Measurements from ENCODE around the gene GRIFIN.

The GRIFIN gene

DNA sequence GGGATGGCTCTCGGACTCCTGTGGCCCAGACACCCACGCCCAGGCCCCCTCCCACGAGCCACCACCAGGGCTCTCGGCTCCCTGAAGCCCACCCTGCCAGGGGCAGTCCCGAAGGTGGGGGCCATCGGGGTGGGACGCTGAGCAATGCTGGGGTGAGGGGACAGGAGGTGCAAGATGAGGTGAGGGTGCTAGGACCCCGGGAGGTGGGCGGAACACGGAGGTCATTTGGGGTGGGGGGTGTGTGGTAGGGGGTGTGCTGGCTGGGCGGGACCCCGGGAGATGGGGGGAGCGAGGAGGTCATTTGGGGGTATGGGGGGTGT lies 26.4 kb upstream of the GRIFIN start:
- POLR2A ChIA-PET = no interaction called here

DNA sequence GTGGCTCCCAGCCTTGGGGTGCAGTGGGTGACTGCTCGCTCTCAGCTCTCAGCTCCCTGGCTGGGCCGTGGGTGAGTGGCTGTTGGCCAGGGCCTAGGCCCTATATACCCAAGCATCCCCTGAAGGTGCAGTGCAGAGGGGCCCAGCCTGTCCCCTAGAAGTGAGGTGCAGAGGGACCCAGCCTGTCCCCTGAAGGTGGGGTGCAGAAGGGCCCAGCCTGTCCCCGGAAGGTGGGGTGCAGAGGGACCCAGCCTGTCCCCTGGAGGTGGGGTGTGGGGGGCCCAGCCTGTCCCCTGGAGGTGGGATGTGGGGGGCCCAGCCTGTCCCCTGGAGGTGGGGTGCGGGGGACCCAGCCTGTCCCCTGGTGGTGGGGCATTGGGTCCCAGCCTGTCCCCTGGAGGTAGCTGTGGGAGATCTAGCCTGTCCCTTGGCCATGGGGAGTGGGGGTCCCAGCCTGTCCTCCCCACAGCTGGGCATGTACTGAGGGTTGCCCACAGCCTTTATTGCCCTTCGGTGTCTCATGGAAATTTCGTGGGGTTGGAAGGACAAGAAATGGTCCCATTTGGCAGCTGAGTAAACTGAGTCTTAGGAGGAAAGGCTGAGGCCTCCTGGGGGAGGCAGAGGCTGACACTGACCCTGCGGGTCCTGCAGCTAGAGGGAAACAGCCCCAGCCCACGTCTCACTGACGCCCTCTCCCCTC lies 25.9 kb upstream of the GRIFIN start:
- H3K9me3 ChIP-seq (ENCODE audit: control insufficient read depth, insufficient read depth, low read depth, low read length) = no peaks in the 10 kb centered on the region
- H3K4me1 ChIP-seq (ENCODE audit: control insufficient read depth, insufficient read depth, low read length) = no peaks in the 10 kb centered on the region
- H3K27ac ChIP-seq (ENCODE audit: extremely low read depth, low read depth, low read length) = no peak overlapping the region
- CTCF ChIA-PET = interaction anchor here (0.5 to 1.4 kb wide), 4 partner anchors 20 to 183 kb away, joined by 3 to 4 read pairs (median 4); no protein-coding TSS in a partner anchor
- no peaks in the 10 kb centered on the region for H3K36me3 ChIP-seq (ENCODE audit: control insufficient read depth in 2 of 2, insufficient read depth in 1 of 2, low read length in 2 of 2)
- peak; percentile 48 for TF ChIP-seq GLIS1 (tag by site-specific recombination; IDR thresholded peaks at IDR 0.05)
- no peak for TF ChIP-seq ZNF529 (tag by site-specific recombination; IDR thresholded peaks at IDR 0.05; ENCODE audit: insufficient replicate concordance)
- no peak for TF ChIP-seq ZBTB6 (tag by site-specific recombination; IDR thresholded peaks at IDR 0.05)
- POLR2A ChIA-PET = no interaction called here
- no peak overlapping the region for H3K4me3 ChIP-seq (ENCODE audit: low read depth, low read length)

More for the DNA sequence above, 26.4 kb upstream of the GRIFIN start:
- CTCF ChIA-PET = interaction anchor here (0.6 to 0.7 kb wide), 2 partner anchors 19 to 109 kb away, joined by 3 to 4 read pairs; no protein-coding TSS in a partner anchor
- Histone ChIP-seq H3K4me3 (ENCODE audit: low read depth, low read length) (no peak overlapping the region), H3K27ac (ENCODE audit: extremely low read depth, low read depth, low read length) (no peak overlapping the region), H3K36me3 (ENCODE audit: control insufficient read depth in 2 of 2, insufficient read depth in 1 of 2, low read length in 2 of 2) (no peaks in the 10 kb centered on the region), H3K4me1 (ENCODE audit: control insufficient read depth, insufficient read depth, low read length) (no peaks in the 10 kb centered on the region), H3K9me3 (ENCODE audit: control insufficient read depth, insufficient read depth, low read depth, low read length) (no peaks in the 10 kb centered on the region)
- TF ChIP-seq ZNF121 (tag by site-specific recombination; IDR thresholded peaks at IDR 0.05) (no peak), ZFHX2 (tag by site-specific recombination; conservative IDR thresholded peaks at IDR 0.05) (0 out of 2 replicates have a peak, but pooled peaks have one; percentile 10)

GRCh38 chr7:2500701-2501100 lies 24.5 kb upstream of the GRIFIN start:
- TF ChIP-seq ZNF211 (tag by site-specific recombination; IDR thresholded peaks at IDR 0.05; ENCODE audit: low read depth) = no peak
- TF ChIP-seq ZNF2 (tag by site-specific recombination; IDR thresholded peaks at IDR 0.05) = no peak
- TF ChIP-seq ZNF354C (tag by site-specific recombination; IDR thresholded peaks at IDR 0.05; ENCODE audit: borderline replicate concordance, low read depth) = no peak
- no peak for TF ChIP-seq OVOL3 (tag by site-specific recombination; IDR thresholded peaks at IDR 0.05)
- TF ChIP-seq ZNF610 (tag by site-specific recombination; IDR thresholded peaks at IDR 0.05; ENCODE audit: borderline replicate concordance) = no peak
- TF ChIP-seq ZNF48 (tag by site-specific recombination; IDR thresholded peaks at IDR 0.05) = no peak
- TF ChIP-seq ZNF518A (tag by site-specific recombination; conservative IDR thresholded peaks at IDR 0.05; ENCODE audit: low read depth) = no peak
- TF ChIP-seq TCF7L2 (IDR thresholded peaks at IDR 0.05; ENCODE audit: borderline replicate concordance, low read depth, low read length) = no peak
- TF ChIP-seq, protein P1, sequence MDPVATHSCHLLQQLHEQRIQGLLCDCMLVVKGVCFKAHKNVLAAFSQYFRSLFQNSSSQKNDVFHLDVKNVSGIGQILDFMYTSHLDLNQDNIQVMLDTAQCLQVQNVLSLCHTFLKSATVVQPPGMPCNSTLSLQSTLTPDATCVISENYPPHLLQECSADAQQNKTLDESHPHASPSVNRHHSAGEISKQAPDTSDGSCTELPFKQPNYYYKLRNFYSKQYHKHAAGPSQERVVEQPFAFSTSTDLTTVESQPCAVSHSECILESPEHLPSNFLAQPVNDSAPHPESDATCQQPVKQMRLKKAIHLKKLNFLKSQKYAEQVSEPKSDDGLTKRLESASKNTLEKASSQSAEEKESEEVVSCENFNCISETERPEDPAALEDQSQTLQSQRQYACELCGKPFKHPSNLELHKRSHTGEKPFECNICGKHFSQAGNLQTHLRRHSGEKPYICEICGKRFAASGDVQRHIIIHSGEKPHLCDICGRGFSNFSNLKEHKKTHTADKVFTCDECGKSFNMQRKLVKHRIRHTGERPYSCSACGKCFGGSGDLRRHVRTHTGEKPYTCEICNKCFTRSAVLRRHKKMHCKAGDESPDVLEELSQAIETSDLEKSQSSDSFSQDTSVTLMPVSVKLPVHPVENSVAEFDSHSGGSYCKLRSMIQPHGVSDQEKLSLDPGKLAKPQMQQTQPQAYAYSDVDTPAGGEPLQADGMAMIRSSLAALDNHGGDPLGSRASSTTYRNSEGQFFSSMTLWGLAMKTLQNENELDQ (tag by site-specific recombination; IDR thresholded peaks at IDR 0.05; ENCODE audit: low read depth) = no peak
- no peak for TF ChIP-seq ZNF404 (tag by site-specific recombination; IDR thresholded peaks at IDR 0.05)
- TF ChIP-seq ZNF266 (tag by site-specific recombination; IDR thresholded peaks at IDR 0.05; ENCODE audit: low read depth) = no peak
- no peak for TF ChIP-seq ZNF670 (tag by site-specific recombination; IDR thresholded peaks at IDR 0.05; ENCODE audit: low read depth)
- TF ChIP-seq ZNF37A (tag by site-specific recombination; IDR thresholded peaks at IDR 0.05) = no peak
- no peak for TF ChIP-seq ZNF692 (tag by site-specific recombination; IDR thresholded peaks at IDR 0.05)
- TF ChIP-seq ZNF510 (tag by site-specific recombination; IDR thresholded peaks at IDR 0.05; ENCODE audit: insufficient replicate concordance) = no peak
- no peak overlapping the region for H3K4me3 ChIP-seq (ENCODE audit: low read depth, low read length)
- ChIA-PET CTCF (interaction anchor here (0.6 to 0.7 kb wide), 2 partner anchors 27 to 30 kb away, joined by 3 read pairs; no protein-coding TSS in a partner anchor), POLR2A (no interaction called here)
- H3K4me1 ChIP-seq (ENCODE audit: control insufficient read depth, insufficient read depth, low read length) = no peaks in the 10 kb centered on the region
- no peak overlapping the region for H3K27ac ChIP-seq (ENCODE audit: extremely low read depth, low read depth, low read length)
- no peaks in the 10 kb centered on the region for H3K9me3 ChIP-seq (ENCODE audit: control insufficient read depth, insufficient read depth, low read depth, low read length)
- H3K36me3 ChIP-seq (ENCODE audit: control insufficient read depth in 2 of 2, insufficient read depth in 1 of 2, low read length in 2 of 2) = no peaks in the 10 kb centered on the region

Measured in HEK293 (cell line).